OCI-LY7 (cell line): ENCODE data around the gene THAP4. TPM values are rescaled to one million over a fixed set of nuclear protein-coding genes. Genes with fewer than 3 reads are reported as not detected.

ENCODE experiments used
- BruUV-seq: library from RNA; stranded (reverse); fragments of 400-500 nt; replicated peaks from 2 replicates; lab custom pipeline; 2021; lab: Mats Ljungman, UMichigan
- CTCF ChIA-PET: fragments of 300-600 bp; sonication (Branson Sonifier 250); formaldehyde crosslinking; loops from one replicate; lab custom pipeline; 2022; ENCODE audit warnings: antibody characterized with exemption; ENCODE audit not compliant: unreplicated experiment; lab: Charles Lee
- POLR2A ChIA-PET: fragments of 300-600 bp; sonication (Branson Sonifier 250); formaldehyde crosslinking; loops from one replicate; lab custom pipeline; 2022; ENCODE audit warnings: antibody characterized with exemption; lab: Charles Lee
- DNase-seq: peaks from one replicate; pipeline ENCODE4 v3.0.0-alpha.2; 2015; ENCODE audit warnings: low spot score
- H2AFZ ChIP-seq: fragments of 200-600 bp; sonication (generic), shearing (Covaris generic); 2 replicates; pipeline ENCODE4 v1.6.1; 2014; ENCODE audit warnings: mild to moderate bottlenecking, antibody characterized with exemption, low read length, moderate library complexity
- H3K27ac ChIP-seq: fragments of 200-600 bp; sonication (generic); 2 replicates; pipeline ENCODE4 v1.5.1; 2014; ENCODE audit warnings: mixed run types, low read depth, mild to moderate bottlenecking, moderate library complexity, low read length, inconsistent platforms; ENCODE audit not compliant: poor library complexity, severe bottlenecking
- H3K36me3 ChIP-seq: fragments of 200-600 bp; sonication (generic); 2 replicates; pipeline ENCODE4 v1.6.1; 2014; ENCODE audit warnings: mild to moderate bottlenecking, antibody characterized with exemption, low read length, moderate library complexity, mixed read lengths; ENCODE audit not compliant: insufficient read depth
- H3K4me1 ChIP-seq: fragments of 200-600 bp; sonication (generic); 2 replicates; pipeline ENCODE4 v1.5.1; 2014; ENCODE audit warnings: mild to moderate bottlenecking, low read length; ENCODE audit not compliant: insufficient read depth, poor library complexity, severe bottlenecking
- H3K4me2 ChIP-seq: fragments of 200-600 bp; sonication (generic); 2 replicates; pipeline ENCODE4 v1.6.1; 2014; ENCODE audit warnings: mild to moderate bottlenecking, low read length
- H3K4me3 ChIP-seq: fragments of 200-600 bp; sonication (generic); 2 replicates; pipeline ENCODE4 v1.5.1; 2014; ENCODE audit warnings: mild to moderate bottlenecking, low read depth, low read length; ENCODE audit not compliant: poor library complexity, severe bottlenecking
- H3K79me2 ChIP-seq: fragments of 200-600 bp; sonication (generic); 2 replicates; pipeline ENCODE4 v1.6.1; 2016; ENCODE audit warnings: low read depth, mild to moderate bottlenecking, low read length, moderate library complexity, mixed read lengths; ENCODE audit not compliant: insufficient read depth
- H3K9me2 ChIP-seq: fragments of 200-600 bp; sonication (generic); 2 replicates; pipeline ENCODE4 v1.6.1; 2016; ENCODE audit warnings: mild to moderate bottlenecking, low read length, mixed read lengths; ENCODE audit not compliant: insufficient read depth
- H3K9me3 ChIP-seq: fragments of 200-600 bp; sonication (generic); 2 replicates; pipeline ENCODE4 v1.6.1; 2014; ENCODE audit warnings: mild to moderate bottlenecking, mixed run types, low read length, mixed read lengths
- H4K20me1 ChIP-seq: fragments of 200-600 bp; sonication (generic); 2 replicates; pipeline ENCODE4 v1.6.1; 2014; ENCODE audit warnings: mild to moderate bottlenecking, antibody characterized with exemption, low read length, moderate library complexity, mixed read lengths; ENCODE audit not compliant: insufficient read depth
- EZH2phosphoT487 ChIP-seq: fragments of 200-600 bp; sonication (generic); IDR thresholded peaks from 2 replicates; pipeline ENCODE4 v1.6.1; 2018; ENCODE audit warnings: low read depth, borderline replicate concordance, mild to moderate bottlenecking, mixed run types, antibody characterized with exemption, low read length, moderate library complexity, mixed read lengths
- intact Hi-C: fragments of 100-400 bp; cut with micrococcal nuclease; formaldehyde crosslinking; loops from one replicate; pipeline ENCODE4 v1.10.0; 2022; ENCODE audit not compliant: unreplicated experiment
- total RNA-seq, 2 experiments: library from RNA; depleted of rRNA in 1 of 2; stranded (reverse); fragments of >200 nt in 1 of 2; shearing (Covaris generic) in 1 of 2; gene quantifications; 2 replicates each; pipeline ENCODE4 v1.2.3, GENCODE V29; 2014 to 2022
- TF ChIP-seq, protein P1 (sequence below): fragments of 200-600 bp; sonication (generic); conservative IDR thresholded peaks from 2 replicates; pipeline ENCODE4 v1.5.1; 2014; ENCODE audit warnings: mild to moderate bottlenecking, antibody characterized with exemption, low read length, moderate library complexity, mixed read lengths

THAP4 gene
- total RNA-seq, 2 experiments from 2014 or later: 61.6 to 65.6 TPM

DNA sequence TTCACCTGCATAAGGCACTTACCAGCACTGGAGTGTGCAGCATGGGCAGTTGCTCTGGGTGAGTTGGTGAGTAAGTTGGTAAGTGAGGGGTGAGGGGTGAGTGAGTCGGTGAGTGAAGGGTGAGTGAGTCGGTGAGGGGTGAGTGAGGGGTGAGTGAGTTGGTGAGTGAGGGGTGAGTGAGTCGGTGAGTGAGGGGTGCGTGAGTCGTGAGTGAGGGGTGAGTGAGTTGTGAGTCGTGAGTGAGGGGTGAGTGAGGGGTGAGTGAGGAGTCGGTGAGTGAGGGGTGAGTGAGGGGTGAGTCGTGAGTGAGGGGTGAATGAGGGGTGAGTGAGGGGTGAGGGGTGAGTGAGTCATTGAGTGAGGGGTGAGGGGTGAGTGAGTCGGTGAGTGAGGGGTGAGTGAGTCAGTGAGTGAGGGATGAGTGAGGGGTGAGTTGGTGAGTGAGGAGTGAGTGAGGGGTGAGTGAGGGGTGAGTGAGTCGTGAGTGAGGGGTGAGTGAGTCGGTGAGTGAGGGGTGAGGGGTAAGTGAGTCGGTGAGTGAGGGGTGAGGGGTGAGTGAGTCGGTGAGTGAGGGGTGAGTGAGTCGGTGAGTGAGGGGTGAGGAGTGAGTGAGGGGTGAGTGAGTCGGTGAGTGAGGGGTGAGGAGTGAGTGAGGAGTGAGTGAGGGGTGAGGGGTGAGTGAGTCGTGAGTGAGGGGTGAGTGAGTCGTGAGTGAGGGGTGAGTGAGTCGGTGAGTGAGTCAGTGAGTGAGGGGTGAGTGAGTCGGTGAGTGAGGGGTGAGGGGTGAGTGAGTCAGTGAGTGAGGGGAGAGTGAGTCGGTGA lies 17.1 kb downstream of the THAP4 start:
- Histone ChIP-seq H3K9me3 (no peaks in the 10 kb centered on the region), H3K9me2 (no peaks in the 10 kb centered on the region), H3K36me3 (peaks cover 60% of the 10 kb centered on the region), H3K4me3 (no peak overlapping the region), H3K27ac (no peak overlapping the region), H2AFZ (no peak overlapping the region), H4K20me1 (no peaks in the 10 kb centered on the region), H3K79me2 (peaks cover 43% of the 10 kb centered on the region), H3K4me1 (peaks cover 22% of the 10 kb centered on the region), H3K4me2 (no peak overlapping the region)
- CTCF ChIA-PET: no interaction called here
- no TSS peak for BruUV-seq
- intact Hi-C loops: no loop called here
- TF ChIP-seq EZH2phosphoT487: no peak
- TF ChIP-seq, protein P1, sequence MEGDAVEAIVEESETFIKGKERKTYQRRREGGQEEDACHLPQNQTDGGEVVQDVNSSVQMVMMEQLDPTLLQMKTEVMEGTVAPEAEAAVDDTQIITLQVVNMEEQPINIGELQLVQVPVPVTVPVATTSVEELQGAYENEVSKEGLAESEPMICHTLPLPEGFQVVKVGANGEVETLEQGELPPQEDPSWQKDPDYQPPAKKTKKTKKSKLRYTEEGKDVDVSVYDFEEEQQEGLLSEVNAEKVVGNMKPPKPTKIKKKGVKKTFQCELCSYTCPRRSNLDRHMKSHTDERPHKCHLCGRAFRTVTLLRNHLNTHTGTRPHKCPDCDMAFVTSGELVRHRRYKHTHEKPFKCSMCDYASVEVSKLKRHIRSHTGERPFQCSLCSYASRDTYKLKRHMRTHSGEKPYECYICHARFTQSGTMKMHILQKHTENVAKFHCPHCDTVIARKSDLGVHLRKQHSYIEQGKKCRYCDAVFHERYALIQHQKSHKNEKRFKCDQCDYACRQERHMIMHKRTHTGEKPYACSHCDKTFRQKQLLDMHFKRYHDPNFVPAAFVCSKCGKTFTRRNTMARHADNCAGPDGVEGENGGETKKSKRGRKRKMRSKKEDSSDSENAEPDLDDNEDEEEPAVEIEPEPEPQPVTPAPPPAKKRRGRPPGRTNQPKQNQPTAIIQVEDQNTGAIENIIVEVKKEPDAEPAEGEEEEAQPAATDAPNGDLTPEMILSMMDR: no peak
- DNase-seq: no peak
- POLR2A ChIA-PET: no interaction called here

- 0 out of 2 replicates have a peak overlapping the region, but pooled peaks have one; percentile 82 for H3K4me2 ChIP-seq
- no peaks in the 10 kb centered on the region for H4K20me1 ChIP-seq
- intact Hi-C loops: no loop called here
- TF ChIP-seq, protein P1: no peak
- no peak for TF ChIP-seq EZH2phosphoT487
- H3K9me2 ChIP-seq: no peaks in the 10 kb centered on the region
- H3K36me3 ChIP-seq: peaks cover 55% of the 10 kb centered on the region
- no peak overlapping the region for H3K27ac ChIP-seq
- H3K9me3 ChIP-seq: no peaks in the 10 kb centered on the region
- no TSS peak for BruUV-seq
- POLR2A ChIA-PET: interaction anchor here (1.4 kb wide), 1 partner anchor 11 kb away, joined by 11 read pairs; no protein-coding TSS in a partner anchor
- no peak overlapping the region for H2AFZ ChIP-seq
- CTCF ChIA-PET: no interaction called here
- no peak overlapping the region for H3K4me3 ChIP-seq
- H3K79me2 ChIP-seq: peaks cover 39% of the 10 kb centered on the region
- peaks cover 22% of the 10 kb centered on the region for H3K4me1 ChIP-seq
- no peak for DNase-seq
Measured at GRCh38 chr2:241618829-241619228, 18.1 kb downstream of the THAP4 start.

DNA sequence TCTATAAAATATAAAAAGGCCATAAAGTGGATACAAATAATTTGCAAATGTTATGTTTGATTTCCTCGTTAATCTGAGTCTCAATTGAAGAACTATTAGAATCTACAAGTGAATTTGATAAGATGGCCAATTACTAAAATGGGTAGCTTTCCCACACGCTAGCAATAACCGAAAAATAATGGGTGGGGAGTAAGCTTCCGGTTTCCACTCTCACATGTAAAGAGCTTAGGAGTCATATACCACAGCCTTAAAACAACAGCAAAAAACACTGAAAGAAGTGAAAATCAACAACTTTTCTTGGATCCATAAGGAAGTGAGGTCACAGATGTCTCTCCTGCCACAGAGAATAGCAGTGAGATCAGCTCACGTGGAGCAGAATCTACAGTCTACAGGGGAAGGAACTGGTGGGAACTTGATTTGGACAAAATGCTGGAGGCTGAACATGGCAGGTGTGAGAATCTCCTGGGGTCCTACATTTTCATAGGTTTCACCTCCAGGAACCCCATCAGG lies 18.6 kb downstream of the THAP4 start:
- Histone ChIP-seq H3K9me3 (no peaks in the 10 kb centered on the region), H4K20me1 (no peaks in the 10 kb centered on the region), H2AFZ (peak overlapping the region; percentile 71; the same call in 1 of the 2 replicates), H3K4me3 (peak overlapping the region; percentile 54), H3K79me2 (peaks cover 34% of the 10 kb centered on the region), H3K36me3 (peaks cover 52% of the 10 kb centered on the region), H3K27ac (peak overlapping the region; percentile 66), H3K4me2 (peak overlapping the region; percentile 82), H3K4me1 (peaks cover 22% of the 10 kb centered on the region), H3K9me2 (no peaks in the 10 kb centered on the region)
- intact Hi-C loops: no loop called here
- TF ChIP-seq EZH2phosphoT487: no peak
- TF ChIP-seq, protein P1: no peak
- CTCF ChIA-PET: no interaction called here
- no TSS peak for BruUV-seq
- no peak for DNase-seq
- POLR2A ChIA-PET: interaction anchor here (1.1 to 1.4 kb wide), 2 partner anchors 12 to 303 kb away, joined by 3 to 11 read pairs; partner anchors contain the start of genes HDLBP and SEPTIN2
